NK-92 treated with Interleukin-12 subunit alpha and Interleukin-12 subunit beta, amount 100 ng/mL, for 24 hours (cell line): Measurements from ENCODE around the gene FCN3.

Source experiments
- DNase-seq: peaks from one replicate; lab custom pipeline; 2025; lab: John Stamatoyannopoulos, UW

Gene FCN3

DNA sequence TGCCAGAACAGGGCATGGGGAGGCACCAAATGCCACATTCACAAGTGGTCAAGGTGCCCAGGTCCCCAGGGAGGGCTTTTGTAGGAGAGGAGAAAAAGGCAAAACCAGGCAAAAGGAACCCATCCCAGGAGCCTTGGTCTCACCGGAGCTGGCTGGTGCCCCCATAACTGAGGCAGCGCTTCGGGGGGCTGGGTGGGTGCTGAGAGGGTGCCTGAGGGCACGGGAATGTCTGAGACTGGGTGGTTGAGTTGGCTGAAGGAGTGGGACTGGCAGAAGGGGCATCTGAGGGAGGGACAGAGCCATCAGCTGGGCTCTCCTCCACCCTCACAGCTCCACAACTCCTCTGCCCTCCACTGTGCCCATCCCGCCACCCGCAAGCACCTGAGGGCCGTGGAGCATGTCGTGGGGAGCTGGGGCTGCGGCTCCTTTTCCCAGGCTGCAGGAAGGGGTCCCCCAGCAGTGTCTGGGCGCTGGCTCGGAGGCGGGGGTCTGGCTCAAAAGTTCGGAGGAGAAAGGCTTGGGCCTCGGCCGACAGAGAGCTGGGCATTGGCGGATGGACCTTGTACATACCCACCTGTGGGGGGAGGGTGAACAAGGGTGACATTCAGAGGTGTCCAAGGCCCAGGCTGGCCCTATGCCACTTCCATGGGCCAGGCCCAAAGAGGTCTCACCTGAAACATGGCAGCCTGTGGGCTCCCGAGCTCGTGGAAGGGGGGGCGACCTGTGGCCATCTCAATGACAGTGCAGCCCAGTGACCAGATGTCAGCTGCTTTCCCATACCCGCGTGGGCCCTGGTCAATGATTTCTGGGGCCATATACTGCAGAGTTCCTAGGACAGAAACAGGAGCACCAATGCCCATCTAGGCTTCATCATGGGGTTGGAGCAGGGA, 16.3 kb downstream of the FCN3 start:
- DNase-seq = no peak

DNA sequence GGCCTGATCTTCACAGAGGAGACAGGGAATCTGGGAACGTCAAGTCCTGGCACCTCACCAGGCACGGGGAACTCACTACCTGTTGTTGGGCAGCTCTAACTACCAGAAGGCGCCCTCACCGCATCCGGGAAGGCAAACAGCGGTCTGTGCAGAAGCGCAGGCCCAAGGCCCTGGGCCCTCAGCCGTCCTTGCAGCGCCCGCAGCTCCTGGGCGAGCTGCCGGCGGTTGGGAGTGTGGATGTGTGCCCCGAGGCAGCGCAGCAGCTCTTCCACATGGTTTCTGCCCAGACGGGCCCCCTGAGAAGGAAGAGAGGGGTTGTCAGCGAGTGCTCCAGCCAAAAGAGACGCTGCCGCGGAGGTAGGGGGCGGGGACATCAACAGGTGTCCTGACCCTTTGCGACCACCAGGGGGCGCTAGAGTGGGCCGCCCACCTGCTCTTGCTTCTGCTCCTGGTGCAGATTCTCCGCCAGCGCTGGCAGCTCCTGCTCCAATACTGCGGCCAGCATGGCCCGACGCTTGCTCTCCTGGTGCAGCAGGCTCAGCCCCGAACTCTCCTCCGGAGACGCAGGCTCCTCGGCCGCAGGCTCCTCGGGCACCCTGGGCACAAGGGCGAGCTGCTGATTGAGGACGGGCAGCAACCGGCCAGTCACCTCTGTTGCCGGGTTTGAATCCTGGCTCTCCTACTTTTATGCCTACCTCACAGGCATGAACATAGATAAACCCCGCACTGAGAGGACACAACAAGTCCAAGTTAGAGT, 17.2 kb downstream of the FCN3 start:
- no peak for DNase-seq

DNA sequence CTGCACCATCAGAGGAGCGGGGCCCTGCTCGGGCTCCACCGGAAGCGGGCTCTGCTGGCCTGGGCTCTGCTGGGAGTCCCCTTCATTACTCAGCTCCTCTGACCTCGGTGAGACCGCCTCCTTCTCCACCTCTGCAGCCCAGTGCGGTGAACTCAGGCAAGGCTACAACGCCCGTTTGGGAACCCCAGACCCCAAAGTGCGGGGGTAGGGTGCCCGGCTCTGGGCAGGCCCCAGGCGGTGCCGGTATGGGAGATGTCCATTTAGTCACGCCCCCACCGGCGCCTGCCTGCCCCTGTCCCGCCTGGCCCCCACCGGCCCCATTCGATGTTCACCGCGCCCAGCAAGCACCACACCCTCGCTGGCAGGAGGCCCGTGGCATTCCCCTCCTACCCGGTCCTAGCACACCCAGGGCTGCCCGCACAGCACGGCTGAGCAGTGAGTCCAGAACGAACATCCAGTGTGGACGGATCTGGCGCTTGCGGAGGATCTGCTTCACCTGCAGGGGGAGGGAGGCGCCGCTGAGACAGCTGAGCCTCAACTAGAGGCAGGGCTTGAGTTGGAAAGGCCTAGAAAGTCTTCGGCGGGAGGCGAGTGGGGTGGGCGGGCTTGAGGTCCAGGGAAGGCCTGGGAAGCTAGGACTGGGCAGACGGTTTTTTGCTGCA, 17.9 kb downstream of the FCN3 start:
- DNase-seq = no peak

DNA sequence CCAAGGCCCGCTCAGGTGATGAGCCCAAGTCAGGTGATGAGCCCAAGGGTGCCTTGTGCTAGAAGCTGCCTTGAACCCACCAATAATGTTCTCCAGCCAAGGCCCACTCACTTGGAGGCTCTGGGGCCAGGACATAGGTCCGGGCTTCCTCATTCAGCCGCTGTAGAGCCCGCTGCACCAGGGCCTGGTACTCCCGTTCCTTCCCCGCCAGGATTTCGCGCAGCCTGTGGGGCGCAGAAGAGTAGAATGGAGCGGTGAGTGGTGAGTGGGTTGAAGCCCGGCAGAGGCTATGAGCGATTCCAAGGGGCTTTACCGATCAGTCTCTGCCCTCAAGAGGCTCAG, 18.4 kb downstream of the FCN3 start:
- DNase-seq = no peak

DNA sequence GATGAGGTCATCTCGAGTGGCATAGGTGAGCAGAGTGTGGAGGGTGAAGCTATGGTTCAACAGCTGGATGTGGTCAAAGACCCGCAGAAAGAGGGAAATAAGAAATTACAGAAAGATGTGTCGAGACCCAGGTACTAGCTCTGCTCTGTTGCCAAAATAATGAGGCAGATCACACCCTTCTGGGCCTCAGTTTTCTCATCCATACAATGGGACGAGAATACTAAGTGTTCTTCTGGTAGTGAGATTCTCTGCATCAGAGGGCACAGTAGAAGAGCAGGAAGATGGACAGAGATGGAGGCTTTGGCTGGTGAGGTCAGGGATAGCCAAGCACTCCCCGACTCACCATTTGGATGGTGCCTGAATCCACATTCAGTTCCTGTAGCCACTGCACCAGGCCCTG, 18.9 kb downstream of the FCN3 start:
- no peak for DNase-seq

DNA sequence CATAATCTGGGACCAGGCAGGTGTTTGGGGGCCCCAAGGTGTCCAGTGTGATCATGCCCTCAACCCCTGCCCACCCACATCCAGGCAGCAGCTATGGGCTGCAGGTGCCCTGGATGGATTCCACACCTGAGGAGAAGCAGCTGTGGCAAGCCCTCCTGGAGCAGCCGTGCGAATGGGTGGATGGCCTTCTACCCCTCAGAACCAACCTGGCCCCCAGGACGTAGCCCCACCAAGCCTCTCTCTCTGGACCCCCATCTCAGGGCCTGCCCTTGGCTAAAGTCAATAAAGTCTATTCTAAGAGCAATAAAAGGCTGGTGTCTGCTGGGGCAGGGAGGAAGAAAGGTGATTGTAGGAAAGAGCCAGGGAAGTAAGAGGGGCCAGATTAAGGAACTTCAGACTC, 21.0 kb downstream of the FCN3 start:
- no peak for DNase-seq

DNA sequence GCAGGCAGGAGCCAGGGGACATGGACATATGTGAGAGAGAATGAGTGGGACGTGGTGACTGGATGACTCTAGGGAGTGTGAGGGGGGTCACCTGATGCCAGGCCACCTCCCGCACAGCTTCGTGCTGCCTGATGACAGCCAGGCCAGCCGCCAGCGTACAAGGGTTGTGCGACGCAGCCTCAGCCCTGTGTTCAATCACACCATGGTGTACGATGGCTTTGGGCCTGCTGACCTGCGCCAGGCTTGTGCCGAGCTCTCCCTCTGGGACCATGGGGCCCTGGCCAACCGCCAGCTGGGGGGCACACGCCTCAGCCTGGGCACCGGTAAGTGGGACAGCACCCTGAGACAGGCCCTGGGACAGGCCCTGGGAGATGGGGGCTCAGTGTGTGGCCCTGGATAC, 21.5 kb downstream of the FCN3 start:
- no peak for DNase-seq

DNA sequence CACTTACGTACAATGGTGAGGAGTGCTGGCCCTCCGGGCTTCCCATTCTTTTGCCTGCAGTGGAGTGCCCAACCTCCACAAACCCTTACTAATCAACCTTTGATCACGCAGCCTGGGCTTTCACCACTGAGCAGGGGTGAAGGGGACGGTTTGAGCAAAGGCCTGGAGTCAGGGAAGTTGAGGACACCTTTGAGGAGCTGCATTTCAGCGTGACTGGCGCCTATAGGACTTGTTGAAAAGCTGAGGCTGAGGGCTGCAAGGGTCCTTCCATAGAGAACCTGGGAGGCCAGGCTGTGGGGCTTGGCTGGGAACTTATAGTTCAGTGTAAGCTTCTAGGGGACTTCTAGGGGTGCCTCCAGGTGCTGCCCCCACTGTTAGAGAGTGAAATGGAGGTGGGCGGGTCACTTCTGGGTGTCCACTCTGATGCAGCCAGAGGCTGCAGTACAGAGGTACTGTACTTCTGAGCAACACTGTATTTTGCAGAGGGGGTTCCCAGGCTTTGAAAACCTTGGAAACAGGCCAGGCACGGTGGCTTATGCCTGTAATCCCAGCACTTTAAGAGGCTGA, 23.0 kb downstream of the FCN3 start:
- no peak for DNase-seq

DNA sequence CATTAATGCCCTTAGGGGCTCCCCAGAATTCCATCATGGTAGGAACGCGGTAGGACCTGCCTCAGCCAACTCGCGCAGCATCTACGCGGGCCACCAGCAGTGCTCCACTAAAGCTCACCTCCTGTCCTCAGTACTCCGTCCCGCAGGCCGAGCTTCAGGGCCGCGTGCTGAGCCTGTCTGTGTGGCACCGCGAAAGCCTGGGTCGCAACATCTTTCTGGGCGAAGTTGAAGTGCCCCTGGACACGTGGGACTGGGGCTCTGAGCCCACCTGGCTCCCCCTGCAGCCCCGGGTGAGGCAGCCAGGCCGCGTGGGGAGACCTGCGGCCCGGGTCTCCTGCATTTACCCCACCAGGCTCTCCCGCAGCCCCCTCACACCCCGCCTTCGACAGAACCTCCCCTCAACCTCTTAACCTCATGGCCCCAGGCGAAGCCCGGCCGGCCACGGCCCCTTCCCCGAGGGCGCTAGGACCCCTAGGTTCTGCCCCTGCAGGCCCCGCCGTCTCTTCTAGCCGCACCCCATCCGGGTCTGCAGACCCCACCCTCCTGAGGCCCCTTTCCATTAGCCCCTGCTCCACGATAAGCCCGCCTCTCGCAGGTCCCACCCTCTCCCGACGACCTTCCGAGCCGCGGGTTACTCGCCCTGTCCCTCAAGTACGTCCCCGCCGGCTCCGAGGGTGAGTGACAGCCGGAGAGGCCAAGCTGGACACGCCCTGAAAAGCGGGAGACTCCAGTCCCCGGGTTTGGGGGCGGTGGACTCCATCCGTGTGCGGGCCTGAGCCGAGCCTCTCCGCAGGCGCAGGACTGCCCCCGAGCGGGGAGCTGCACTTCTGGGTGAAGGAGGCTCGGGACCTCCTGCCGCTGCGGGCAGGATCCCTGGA, 23.7 kb downstream of the FCN3 start:
- no peak for DNase-seq

DNA sequence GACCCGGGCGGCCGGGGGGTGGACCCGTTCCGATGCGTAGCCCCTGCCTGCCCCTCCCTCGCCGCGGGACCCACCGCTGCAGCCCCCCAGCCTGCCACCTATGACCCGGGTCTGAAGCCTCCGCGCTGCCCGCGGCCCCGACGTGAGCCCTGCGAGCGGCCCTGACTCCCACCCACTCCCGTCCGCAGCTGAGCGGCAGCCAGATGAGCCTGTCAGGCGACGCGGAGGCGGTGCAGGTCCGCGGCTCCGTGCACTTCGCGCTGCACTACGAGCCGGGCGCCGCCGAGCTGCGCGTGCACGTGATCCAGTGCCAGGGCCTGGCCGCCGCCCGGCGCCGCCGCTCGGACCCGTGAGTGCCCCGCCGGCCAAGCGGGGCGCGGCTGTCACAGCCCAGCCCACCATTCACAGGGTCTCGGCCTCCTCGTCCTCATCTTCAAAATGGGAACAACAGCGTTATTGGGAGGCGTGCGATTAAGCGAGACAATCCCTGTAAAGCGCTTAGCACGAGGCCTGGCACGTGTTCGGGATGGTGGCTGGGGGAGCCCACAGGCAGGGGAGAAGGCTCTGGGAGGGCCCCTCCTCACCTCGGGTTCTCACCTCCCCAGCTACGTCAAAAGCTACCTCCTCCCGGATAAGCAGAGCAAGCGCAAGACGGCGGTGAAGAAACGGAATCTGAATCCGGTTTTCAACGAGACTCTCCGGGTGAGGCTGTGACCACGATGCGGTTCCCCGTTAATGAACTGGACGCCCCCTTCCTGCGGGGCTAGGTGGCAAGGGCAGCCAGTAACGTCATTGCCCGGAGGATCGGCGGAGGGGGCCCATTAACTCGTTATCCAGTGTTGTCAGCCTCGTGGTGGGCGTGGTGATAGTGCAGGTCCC, 24.6 kb downstream of the FCN3 start:
- no peak for DNase-seq

DNA sequence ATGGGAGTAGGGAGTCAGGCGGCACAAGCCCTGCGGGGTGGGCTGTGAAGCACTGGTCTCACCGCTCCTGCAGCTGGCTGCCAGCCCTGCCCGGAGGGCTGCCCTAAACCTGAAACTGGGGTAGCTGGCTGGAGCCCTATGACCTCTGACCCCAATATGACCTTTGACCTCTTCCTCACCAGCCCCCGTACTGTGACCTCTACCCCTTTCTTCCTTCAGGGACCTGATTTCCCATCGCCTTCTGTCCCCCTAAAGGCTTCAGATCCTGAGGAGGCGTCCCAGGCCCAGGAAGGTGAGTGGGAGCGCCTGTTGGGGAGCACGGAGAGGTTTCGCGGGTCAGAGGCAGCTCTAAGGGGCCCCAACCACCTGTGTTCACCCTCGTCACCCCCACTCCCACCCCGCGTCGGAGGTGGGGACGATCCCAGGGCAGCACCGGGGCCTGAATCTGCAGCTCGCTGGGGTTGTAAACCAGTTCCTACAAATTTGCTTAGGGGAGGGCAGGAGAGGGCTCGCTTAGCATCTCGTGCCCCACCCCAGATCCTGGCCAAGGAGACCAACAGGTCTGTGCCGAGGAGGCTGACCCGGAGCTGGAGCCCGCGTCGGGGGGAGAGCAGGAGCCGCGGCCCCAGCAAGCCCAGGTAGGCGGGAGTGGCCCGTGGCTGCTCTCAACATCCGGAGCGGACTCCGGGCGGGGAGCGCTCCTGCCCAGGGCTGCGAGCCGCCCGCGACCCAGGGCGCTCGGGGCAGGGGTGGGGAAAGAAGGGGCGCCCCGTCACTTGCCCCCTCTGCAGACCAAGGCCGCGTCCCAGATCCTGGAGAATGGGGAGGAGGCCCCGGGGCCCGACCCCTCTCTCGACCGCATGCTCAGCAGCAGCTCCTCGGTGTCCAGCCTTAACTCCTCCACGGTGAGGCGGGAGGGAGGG, 25.5 kb downstream of the FCN3 start:
- no peak for DNase-seq

DNA sequence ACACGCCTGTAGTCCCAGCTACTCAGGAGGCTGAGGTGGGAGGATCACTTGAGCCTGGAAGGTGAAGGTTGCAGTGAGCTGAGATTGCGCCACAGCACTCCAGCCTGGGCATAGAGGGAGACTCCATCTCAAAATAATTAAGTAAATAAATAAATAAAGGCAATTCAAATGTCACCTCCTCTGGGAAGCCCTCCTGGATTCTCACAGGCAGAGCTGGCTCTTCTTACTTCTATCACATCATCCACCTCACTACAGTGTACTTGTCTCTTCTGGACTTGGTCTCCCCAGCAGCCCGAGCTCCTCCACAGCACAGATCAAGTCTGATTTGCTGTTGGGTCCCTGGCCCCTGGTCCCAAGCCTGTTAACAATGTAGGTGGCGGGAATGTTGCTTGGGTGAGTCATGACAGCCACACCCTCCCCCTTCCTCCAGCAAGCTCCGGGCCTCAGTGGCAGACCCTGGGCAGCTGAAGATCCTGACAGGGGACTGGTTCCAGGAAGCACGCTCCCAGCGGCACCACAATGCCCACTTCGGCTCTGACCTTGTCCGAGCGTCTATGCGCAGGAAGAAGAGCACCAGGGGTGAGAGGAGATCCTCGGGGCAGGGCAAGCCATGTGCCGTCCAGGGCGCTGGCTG, 27.5 kb downstream of the FCN3 start:
- DNase-seq = no peak

DNA sequence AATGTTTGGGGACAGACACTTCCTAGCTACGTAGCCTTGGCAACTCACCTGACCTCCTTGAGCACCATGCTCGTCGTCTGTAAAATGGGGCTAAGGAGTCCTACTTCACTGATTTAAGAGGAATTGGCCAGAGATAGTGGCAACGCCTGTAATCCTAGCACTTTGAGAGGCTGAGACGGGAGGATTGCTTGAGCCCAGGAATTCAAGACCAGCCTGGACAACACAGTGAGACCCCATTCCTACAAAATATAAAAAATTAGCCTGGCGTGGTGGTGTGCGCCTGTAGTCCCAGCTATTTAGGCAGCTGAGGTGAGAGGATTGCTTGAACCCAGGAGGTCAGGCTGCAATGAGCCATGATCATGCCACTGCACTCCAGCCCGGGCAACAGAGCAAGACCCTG, 28.3 kb downstream of the FCN3 start:
- no peak for DNase-seq

DNA sequence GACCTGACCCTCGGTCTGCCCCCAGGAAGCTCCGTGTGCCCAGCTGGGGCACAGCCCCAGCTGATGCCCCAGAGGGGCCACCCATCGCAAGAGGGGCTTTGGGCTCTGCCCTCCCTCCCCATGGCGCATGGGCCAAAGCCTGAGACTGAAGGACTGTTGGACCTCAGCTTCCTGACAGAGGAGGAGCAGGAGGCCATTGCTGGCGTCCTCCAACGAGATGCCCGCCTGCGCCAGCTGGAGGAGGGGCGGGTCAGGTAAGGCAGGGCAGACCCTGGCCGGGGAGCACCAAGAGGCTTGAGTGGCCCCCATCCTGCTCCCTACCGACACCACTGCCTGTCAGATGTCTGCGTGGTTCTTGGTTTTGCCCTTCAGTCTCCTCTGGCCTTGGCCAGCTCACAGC, 29.4 kb downstream of the FCN3 start:
- DNase-seq = no peak

DNA sequence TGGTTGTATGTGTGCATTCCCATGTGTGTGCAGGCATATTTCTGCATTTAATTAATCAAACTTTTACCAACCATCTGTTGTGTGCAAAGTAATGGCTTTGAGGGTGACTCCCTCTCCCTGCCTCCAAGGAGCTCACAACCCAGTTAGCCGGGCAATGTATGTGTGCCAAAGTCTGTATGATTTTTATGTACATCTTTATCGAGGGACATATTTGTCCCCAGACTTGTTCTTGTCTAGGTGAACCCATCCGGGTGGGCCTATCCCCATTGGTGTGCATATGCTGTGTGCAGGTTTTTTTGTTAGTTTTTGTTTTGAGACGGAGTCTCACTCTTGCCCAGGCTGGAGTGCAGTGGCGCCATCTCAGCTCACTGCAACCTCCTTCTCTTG, 31.0 kb downstream of the FCN3 start:
- no peak for DNase-seq

DNA sequence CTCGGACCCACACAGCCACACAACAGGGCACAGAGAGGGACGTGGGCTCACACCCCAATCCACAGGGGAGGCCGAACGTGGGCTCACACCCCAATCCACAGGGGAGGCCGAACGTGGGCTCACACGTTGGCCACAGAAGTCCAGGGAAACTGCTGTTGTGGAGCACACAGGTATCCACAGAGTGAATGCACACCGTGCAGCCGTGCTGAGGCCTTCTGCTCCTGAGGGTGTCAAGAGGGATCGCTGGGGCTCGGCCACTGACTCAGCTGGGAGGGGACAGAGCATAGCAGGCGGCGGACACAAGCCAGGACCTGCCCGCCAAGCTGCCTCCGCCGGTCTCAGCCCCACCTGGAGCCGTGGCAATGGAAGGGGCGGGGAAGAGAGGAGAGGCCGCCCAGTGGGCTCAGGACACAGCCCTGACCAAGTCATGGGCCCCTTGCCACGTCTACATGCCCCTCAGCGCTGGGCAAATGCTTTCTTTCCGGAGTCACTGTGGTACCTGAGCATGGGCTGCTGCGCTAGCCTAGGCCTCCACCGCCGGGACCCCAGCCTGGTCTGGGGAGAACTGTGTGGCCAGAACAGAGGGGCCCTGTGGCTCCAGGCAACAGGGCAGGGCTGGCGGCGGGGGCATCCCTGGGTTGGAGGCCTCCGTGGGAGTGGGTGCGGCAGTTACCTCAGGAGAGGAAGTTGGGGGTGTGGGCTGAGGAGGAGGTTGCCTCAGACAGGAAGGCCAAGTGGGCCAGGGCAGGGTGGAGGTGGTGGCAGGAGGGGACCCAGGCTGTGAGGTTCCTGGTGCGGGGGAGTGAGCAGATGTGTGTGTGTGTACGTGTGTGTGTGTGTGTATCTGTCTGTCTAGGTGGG, 31.6 kb downstream of the FCN3 start:
- peak; percentile 35 for DNase-seq

DNA sequence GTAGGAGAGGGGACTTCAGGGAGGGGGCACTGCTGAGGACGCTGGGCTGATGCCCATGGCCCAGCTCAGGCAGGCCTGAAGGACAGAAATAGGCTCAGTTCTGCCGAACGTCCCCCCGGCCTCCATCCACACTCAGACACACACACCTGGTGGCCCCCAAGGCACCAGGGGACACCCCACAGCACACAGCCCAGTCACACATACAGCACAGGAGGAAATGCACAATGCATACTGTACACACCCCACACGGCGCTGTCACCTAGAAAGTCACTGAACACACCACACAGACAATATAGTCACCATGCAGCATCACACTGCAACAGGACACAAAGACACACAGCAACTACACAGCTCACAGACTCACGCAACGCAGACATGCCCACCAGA, 32.2 kb downstream of the FCN3 start:
- DNase-seq = no peak
